A549 (cell line): ENCODE measurements around the gene CRIP3. TPM values are rescaled to one million over a fixed set of nuclear protein-coding genes. Genes with fewer than 3 reads are reported as not detected.

Experiments used
- ATAC-seq, 2 experiments: fragments of 200-7000 bp in 1 of 2; fragments of >200 bp in 1 of 2; cut with Nextera tagmentation in 1 of 2; cut with Tn5 transposase in 1 of 2; 3 replicates each; pipeline versions ENCODE4 v1.8.0 to v1.9.1; 2018 to 2020; ENCODE audit warnings: mild to moderate bottlenecking in 1 of 2, moderate library complexity in 1 of 2
- CTCF ChIA-PET: fragments of 300-600 bp; sonication (Branson Sonifier 250); formaldehyde crosslinking; extraction: SDS; loops from one replicate; lab custom pipeline; 2021; ENCODE audit warnings: antibody characterized with exemption, inconsistent platforms; lab: Yijun Ruan, JAX
- POLR2A ChIA-PET: fragments of 350-600 bp; formaldehyde crosslinking; extraction: SDS; loops from one replicate; lab custom pipeline; 2021; ENCODE audit warnings: antibody characterized with exemption, inconsistent platforms; lab: Yijun Ruan, JAX
- DNase-seq, 2 experiments: peaks; one replicate each; pipeline versions ENCODE4 v3.0.0 to v3.0.0-alpha.2; 2011 to 2016; ENCODE audit warnings: low read depth in 1 of 2, low spot score in 1 of 2
- FAIRE-seq: peaks from 2 replicates; lab custom pipeline; 2011; peaks lifted over from hg19 to GRCh38; lab: Jason Lieb, UNC
- H3K27ac ChIP-seq, 2 experiments: fragments of >200 bp; sonication (Bioruptor Twin); formaldehyde crosslinking; 3 replicates each; pipeline ENCODE4 v1.5.1; 2016 to 2017
- H3K4me1 ChIP-seq: fragments of >200 bp; sonication (Bioruptor Twin); formaldehyde crosslinking; 3 replicates; pipeline ENCODE4 v1.6.1; 2016
- H3K4me2 ChIP-seq: fragments of >200 bp; sonication (Bioruptor Twin); formaldehyde crosslinking; 3 replicates; pipeline ENCODE4 v1.6.1; 2016
- H3K4me3 ChIP-seq: fragments of >200 bp; sonication (Bioruptor Twin); formaldehyde crosslinking; 3 replicates; pipeline ENCODE4 v1.5.1; 2016
- H3K9me3 ChIP-seq: fragments of >200 bp; sonication (Bioruptor Twin); formaldehyde crosslinking; 3 replicates; pipeline ENCODE4 v1.6.1; 2016
- BHLHE40 ChIP-seq: IDR thresholded peaks from 2 replicates; pipeline ENCODE4 v1.6.1; 2012; ENCODE audit warnings: low read depth, low read length, inconsistent platforms
- CTCF ChIP-seq: fragments of >200 bp; sonication (Bioruptor Twin); formaldehyde crosslinking; IDR thresholded peaks from 3 replicates; pipeline ENCODE4 v1.5.1; 2016
- E2F6 ChIP-seq: IDR thresholded peaks from 2 replicates; pipeline ENCODE4 v1.6.1; 2012; ENCODE audit warnings: low read depth, borderline replicate concordance
- EHF ChIP-seq: fragments of 250-450 bp; sonication (Bioruptor Pico); IDR thresholded peaks from 2 replicates; pipeline ENCODE4 v1.5.0; 2020; ENCODE audit warnings: mild to moderate bottlenecking
- EP300 ChIP-seq, 2 experiments: fragments of >200 bp; sonication (Bioruptor Twin); formaldehyde crosslinking; IDR thresholded peaks; 2 replicates in 1 of 2; 3 replicates in 1 of 2; pipeline ENCODE4 v1.6.1; 2016 to 2017
- ESRRA ChIP-seq: fragments of 150-350 bp; IDR thresholded peaks from 2 replicates; pipeline ENCODE4 v1.6.1; 2014; ENCODE audit warnings: mild to moderate bottlenecking, low read length, borderline replicate concordance
- FOSB ChIP-seq: fragments of 250-450 bp; sonication (Bioruptor Pico); IDR thresholded peaks from 2 replicates; pipeline ENCODE4 v1.5.0; 2020; ENCODE audit warnings: mild to moderate bottlenecking, moderate library complexity
- FOXS1 ChIP-seq: fragments of 250-450 bp; sonication (Bioruptor Pico); IDR thresholded peaks from 2 replicates; pipeline ENCODE4 v1.5.0; 2020; ENCODE audit warnings: mild to moderate bottlenecking, moderate library complexity
- HDAC2 ChIP-seq: fragments of 200-600 bp; sonication (generic); IDR thresholded peaks from 2 replicates; pipeline ENCODE4 v1.6.1; 2016
- HES2 ChIP-seq: fragments of >200 bp; sonication (Bioruptor Twin); formaldehyde crosslinking; IDR thresholded peaks from 2 replicates; pipeline ENCODE4 v1.6.1; 2016
- HMGXB4 ChIP-seq: fragments of 250-450 bp; sonication (Bioruptor Pico); IDR thresholded peaks from 2 replicates; pipeline ENCODE4 v1.5.0; 2021; ENCODE audit warnings: mild to moderate bottlenecking, moderate library complexity, borderline replicate concordance
- HOXB13 ChIP-seq: fragments of 250-450 bp; sonication (Bioruptor Pico); IDR thresholded peaks from 2 replicates; pipeline ENCODE4 v1.5.0; 2020; ENCODE audit warnings: low read depth, mild to moderate bottlenecking, moderate library complexity
- HOXB5 ChIP-seq: fragments of 250-450 bp; sonication (Bioruptor Pico); IDR thresholded peaks from 2 replicates; pipeline ENCODE4 v1.5.0; 2020; ENCODE audit warnings: mild to moderate bottlenecking, moderate library complexity
- JUN ChIP-seq, 2 experiments: fragments of >200 bp; sonication (Bioruptor Twin); formaldehyde crosslinking; IDR thresholded peaks; 2 replicates in 1 of 2; 3 replicates in 1 of 2; pipeline ENCODE4 v1.6.1; 2016 to 2017
- JUNB ChIP-seq: fragments of >200 bp; sonication (Bioruptor Twin); formaldehyde crosslinking; IDR thresholded peaks from 2 replicates; pipeline ENCODE4 v1.6.1; 2016
- MAFK ChIP-seq: fragments of 450-650 bp; IDR thresholded peaks from 2 replicates; pipeline ENCODE4 v1.6.1; 2014; ENCODE audit not compliant: partially characterized antibody
- MAX ChIP-seq: IDR thresholded peaks from 2 replicates; pipeline ENCODE4 v1.6.1; 2012
- MAZ ChIP-seq: fragments of 150-350 bp; IDR thresholded peaks from 2 replicates; pipeline ENCODE4 v1.6.1; 2014; ENCODE audit warnings: antibody characterized with exemption, low read depth, low read length, borderline replicate concordance
- NFE2L2 ChIP-seq: fragments of 150-350 bp; conservative IDR thresholded peaks from 2 replicates; pipeline ENCODE4 v1.6.1; 2014; ENCODE audit warnings: low read length
- NPAS2 ChIP-seq: fragments of 250-450 bp; sonication (Bioruptor Pico); IDR thresholded peaks from 2 replicates; pipeline ENCODE4 v1.8.0; 2022; ENCODE audit warnings: mild to moderate bottlenecking, moderate library complexity, borderline replicate concordance
- PHF8 ChIP-seq: fragments of 200-600 bp; sonication (generic); IDR thresholded peaks from 2 replicates; pipeline ENCODE4 v1.6.1; 2016; ENCODE audit warnings: low read depth, mild to moderate bottlenecking, antibody characterized with exemption, moderate library complexity, borderline replicate concordance
- POLR2A ChIP-seq: IDR thresholded peaks from 2 replicates; pipeline ENCODE4 v1.6.1; 2012; ENCODE audit warnings: mild to moderate bottlenecking, low read length
- RARB ChIP-seq: fragments of 250-450 bp; sonication (Bioruptor Pico); IDR thresholded peaks from 2 replicates; pipeline ENCODE4 v1.8.0; 2021; ENCODE audit warnings: mild to moderate bottlenecking, moderate library complexity
- REST ChIP-seq: fragments of 200-600 bp; sonication (generic); IDR thresholded peaks from 2 replicates; pipeline ENCODE4 v1.6.1; 2016; ENCODE audit warnings: antibody characterized with exemption, mild to moderate bottlenecking, moderate library complexity
- RFX5 ChIP-seq: fragments of 450-650 bp; IDR thresholded peaks from 2 replicates; pipeline ENCODE4 v1.7.1; 2014; ENCODE audit warnings: antibody characterized with exemption, mild to moderate bottlenecking, moderate library complexity
- SMC3 ChIP-seq: fragments of >200 bp; sonication (Bioruptor Twin); formaldehyde crosslinking; IDR thresholded peaks from 3 replicates; pipeline ENCODE4 v1.6.1; 2018; ENCODE audit warnings: inconsistent platforms
- TP53 ChIP-seq: fragments of 250-450 bp; sonication (Bioruptor Pico); IDR thresholded peaks from 2 replicates; pipeline ENCODE4 v1.5.0; 2021; ENCODE audit warnings: mild to moderate bottlenecking, moderate library complexity
- ZC3H11A ChIP-seq: fragments of 450-650 bp; IDR thresholded peaks from 2 replicates; pipeline ENCODE4 v1.6.1; 2014; ENCODE audit warnings: antibody characterized with exemption, mild to moderate bottlenecking
- ZFP36 ChIP-seq: fragments of 450-650 bp; IDR thresholded peaks from 2 replicates; pipeline ENCODE4 v1.6.1; 2014; ENCODE audit warnings: borderline replicate concordance; ENCODE audit not compliant: partially characterized antibody
- ZNF302 ChIP-seq: fragments of 250-450 bp; sonication (Bioruptor Pico); IDR thresholded peaks from 2 replicates; pipeline ENCODE4 v1.9.0; 2021; ENCODE audit warnings: inconsistent platforms, mild to moderate bottlenecking, moderate library complexity
- ZSCAN20 ChIP-seq: fragments of 250-450 bp; sonication (Bioruptor Pico); IDR thresholded peaks from 2 replicates; pipeline ENCODE4 v1.8.0; 2022; ENCODE audit warnings: mild to moderate bottlenecking, moderate library complexity
- WGBS: methylation state at CpG from one replicate; pipeline ENCODE4 v1.1.6; 2017; ENCODE audit errors: missing lambda C conversion rate; 5-methylcytosine and 5-hydroxymethylcytosine counted together
- polyA plus RNA-seq, 4 experiments: library from polyadenylated mRNA; depleted of rRNA in 3 of 4; stranded (reverse); fragments of >200 nt; fragmentation: RNase III in 1 of 4; extraction: RNeasy Plus Mini Kit Qiagen cat#74134 plus additional on column Dnase treatment in 1 of 4; gene quantifications; 2 replicates in 3 of 4; 3 replicates in 1 of 4; pipeline ENCODE4 v1.2.3, GENCODE V29; 2011 to 2017

Gene CRIP3
- polyA plus RNA-seq, 2 of the 4 experiments (the other 2 are of a cell fraction) = 1.3 to 2.8 TPM

GRCh38 chr6:43283514-43283901 is 25.1 kb downstream of the CRIP3 start:
- FAIRE-seq (no peak), ATAC-seq (no peak), DNase-seq (no peak)
- H3K27ac ChIP-seq = no peak overlapping the region
- ChIA-PET POLR2A (no interaction called here), CTCF (interaction anchor here (1.0 kb wide), 1 partner anchor 20 kb away, joined by 3 read pairs; no protein-coding TSS in a partner anchor)
- H3K4me1 ChIP-seq = peaks cover 24% of the 10 kb centered on the region
- no peaks in the 10 kb centered on the region for H3K9me3 ChIP-seq
- H3K4me3 ChIP-seq = no peak overlapping the region
- WGBS = 75% methylated on average over 9 of the region's 18 CpGs
- no peak overlapping the region for H3K4me2 ChIP-seq
- TF ChIP-seq NFE2L2 (no peak), EP300 (IDR thresholded peaks at IDR 0.05) (no peak), REST (no peak), HMGXB4 (CRISPR knock-in tag) (no peak), ESRRA (no peak), MAX (no peak), RFX5 (no peak), HDAC2 (no peak), HOXB13 (CRISPR knock-in tag) (no peak), SMC3 (no peak), HES2 (no peak), PHF8 (no peak), FOSB (CRISPR knock-in tag) (no peak), EHF (CRISPR knock-in tag) (no peak), POLR2A (no peak), MAFK (no peak), ZC3H11A (no peak), ZFP36 (no peak), RARB (no peak)

GRCh38 chr6:43282636-43283513 is 25.8 kb downstream of the CRIP3 start:
- Histone ChIP-seq H3K4me1 (peaks cover 28% of the 10 kb centered on the region), H3K27ac (no peak overlapping the region), H3K4me2 (no peak overlapping the region), H3K9me3 (no peaks in the 10 kb centered on the region), H3K4me3 (no peak overlapping the region)
- ATAC-seq (no peak), FAIRE-seq (no peak), DNase-seq (no peak)
- POLR2A ChIA-PET = no interaction called here
- CTCF ChIA-PET = interaction anchor here (0.6 to 1.0 kb wide), 2 partner anchors 19 to 223 kb away, joined by 3 read pairs; no protein-coding TSS in a partner anchor
- 47% methylated on average over 13 of the region's 32 CpGs for WGBS
- no peak for TF ChIP-seq SMC3
- TF ChIP-seq CTCF = no peak
- no peak for TF ChIP-seq HDAC2
- TF ChIP-seq BHLHE40 = no peak
- TF ChIP-seq E2F6 = no peak
- TF ChIP-seq HOXB5 = no peak
- TF ChIP-seq ZNF302 (CRISPR knock-in tag) = no peak
- no peak for TF ChIP-seq TP53 (CRISPR knock-in tag)
- no peak for TF ChIP-seq JUNB
- no peak for TF ChIP-seq FOXS1 (CRISPR knock-in tag)
- no peak for TF ChIP-seq MAZ
- no peak for TF ChIP-seq NPAS2 (CRISPR knock-in tag)
- no peak for TF ChIP-seq JUN (IDR thresholded peaks at IDR 0.05)
- no peak for TF ChIP-seq ZSCAN20 (CRISPR knock-in tag)
